K562 (cell line): ENCODE data around the gene PLEK2. TPM values are rescaled to one million over a fixed set of nuclear protein-coding genes. Genes with fewer than 3 reads are reported as not detected.

ENCODE experiments used
- BACH1 ChIP-seq: fragments of 200-800 bp; sonication (Bioruptor generic); IDR thresholded peaks from 2 replicates; pipeline ENCODE4 v1.6.1; 2016; ENCODE audit warnings: missing genetic modification characterization, missing compliant biosample characterization
- CCAR2 ChIP-seq: fragments of 200-400 bp; formaldehyde crosslinking; IDR thresholded peaks from 2 replicates; pipeline ENCODE4 v1.6.1; 2017; ENCODE audit warnings: mild to moderate bottlenecking, low read depth, low read length
- CCNT2 ChIP-seq: IDR thresholded peaks from 2 replicates; pipeline ENCODE4 v1.6.1; 2011; ENCODE audit warnings: borderline replicate concordance, low read depth, mild to moderate bottlenecking, moderate library complexity, mixed read lengths, low read length; ENCODE audit not compliant: insufficient read length; ENCODE audit errors: extremely low read depth
- CUX1 ChIP-seq: fragments of 200-800 bp; sonication (Bioruptor generic); IDR thresholded peaks from 2 replicates; pipeline ENCODE4 v1.6.1; 2016; ENCODE audit warnings: missing genetic modification characterization, missing compliant biosample characterization
- FOSL1 ChIP-seq: fragments of 200-800 bp; sonication (Bioruptor generic); conservative IDR thresholded peaks from 2 replicates; pipeline ENCODE4 v1.6.1; 2016; ENCODE audit warnings: missing genetic modification characterization, missing compliant biosample characterization
- HMBOX1 ChIP-seq: sonication (generic); IDR thresholded peaks from 2 replicates; pipeline ENCODE4 v1.6.1; 2016
- NR1H2 ChIP-seq: sonication (generic); formaldehyde crosslinking; IDR thresholded peaks from 2 replicates; pipeline ENCODE4 v1.4.0; 2020; ENCODE audit warnings: mild to moderate bottlenecking, missing genetic modification reagents
- PHF8 ChIP-seq: fragments of 200-600 bp; sonication (generic); IDR thresholded peaks from 2 replicates; pipeline ENCODE4 v1.6.1; 2012; ENCODE audit warnings: mixed run types, mild to moderate bottlenecking, inconsistent platforms, low read length, moderate library complexity, borderline replicate concordance
- POLR2G ChIP-seq: fragments of 200-400 bp; formaldehyde crosslinking; IDR thresholded peaks from 2 replicates; pipeline ENCODE4 v1.6.1; 2017; ENCODE audit warnings: low read depth, mild to moderate bottlenecking, antibody characterized with exemption, low read length, moderate library complexity
- SMARCE1 ChIP-seq: fragments of 450-650 bp; IDR thresholded peaks from 2 replicates; pipeline ENCODE4 v1.7.1; 2016; ENCODE audit warnings: mild to moderate bottlenecking
- SRF ChIP-seq, 2 experiments: fragments of 250-450, 450-650 bp in 1 of 2; sonication (Bioruptor Pico) in 1 of 2; sonication (generic) in 1 of 2; formaldehyde crosslinking; IDR thresholded peaks; 2 replicates each; pipeline versions ENCODE4 v1.5.0 to v1.5.1; 2020 to 2022; ENCODE audit warnings: mild to moderate bottlenecking in 1 of 2, missing genetic modification reagents in 1 of 2
- polyA plus RNA-seq, 8 experiments: library from polyadenylated mRNA; depleted of rRNA in 4 of 8; stranded (reverse) in 5 of 8; unstranded in 3 of 8; fragments of >200 nt; fragmentation: Nextera tagmentation in 2 of 8; fragmentation: Illumina TruSeq in 1 of 8; extraction: Ambion mirVana in 2 of 8; extraction: Trizol in 1 of 8; gene quantifications; 2 replicates each; pipeline versions ENCODE4 v1.2.1 to v1.2.3, GENCODE V29; 2011 to 2014; ENCODE audit warnings: inconsistent platforms in 1 of 8, missing spikeins in 1 of 8
- total RNA-seq, 7 experiments: library from RNA; depleted of rRNA in 6 of 7; stranded (reverse); fragments of >200 nt in 6 of 7; fragmentation: Illumina TruSeq in 2 of 7; extraction: Trizol in 2 of 7; gene quantifications; 2 replicates each; pipeline versions ENCODE4 v1.2.1 to v1.2.3, GENCODE V29; 2011 to 2021; ENCODE audit warnings: low replicate concordance in 1 of 7
- TF ChIP-seq, protein P1 (sequence below), 2 experiments: fragments of 450-650 bp; IDR thresholded peaks; 2 replicates each; pipeline ENCODE4 v1.6.1; 2016
- TF ChIP-seq, protein P2 (sequence below), 2 experiments: IDR thresholded peaks; 2 replicates each; pipeline ENCODE4 v1.6.1; 2011; ENCODE audit warnings: borderline replicate concordance in 1 of 2, control low read depth in 1 of 2, low read depth in 1 of 2, low read length in 1 of 2, mild to moderate bottlenecking in 1 of 2, mixed read lengths in 1 of 2, moderate library complexity in 1 of 2; ENCODE audit not compliant: insufficient read depth in 1 of 2, insufficient read length in 1 of 2, poor library complexity in 1 of 2, severe bottlenecking in 1 of 2; ENCODE audit errors: extremely low read depth in 1 of 2

The PLEK2 gene
- total and polyA plus RNA-seq, 9 of the 15 experiments (the other 6 are each of a cell fraction or from before 2014, with no cell fraction given): not detected

DNA sequence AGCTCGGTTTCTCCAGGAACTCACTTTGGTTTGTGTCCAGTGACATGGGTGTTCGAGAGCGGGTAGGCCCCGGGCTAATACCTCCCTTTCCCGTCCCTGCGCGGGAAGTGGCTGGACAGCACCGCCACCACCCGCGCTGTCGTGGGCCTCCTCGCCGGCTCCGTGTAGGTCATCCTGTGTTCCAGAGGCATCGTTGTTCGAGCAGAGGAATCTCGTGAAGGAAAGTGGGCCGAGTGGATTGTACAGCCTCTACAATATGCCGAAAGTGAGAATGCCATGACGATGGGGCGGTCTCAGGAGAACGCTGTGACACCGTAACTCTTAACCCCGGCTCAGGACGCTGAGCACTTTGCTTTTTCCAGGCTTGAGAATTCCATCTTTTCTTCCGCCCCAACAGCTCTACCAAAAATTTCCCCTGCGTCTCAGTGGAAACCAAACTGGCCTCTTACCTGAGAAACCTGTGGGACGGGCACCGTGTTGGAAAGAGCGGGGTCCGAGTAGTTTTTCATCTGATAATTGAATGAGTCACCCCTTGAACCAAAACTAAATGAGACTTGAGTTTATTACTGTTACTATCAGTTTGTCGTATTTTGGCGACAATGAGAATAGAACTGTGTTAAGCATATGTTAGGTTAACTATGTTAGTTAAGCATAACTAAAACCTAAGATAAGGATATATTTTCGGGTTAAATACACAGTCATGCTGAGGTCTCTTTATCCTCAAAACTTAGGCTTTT lies 51.3 kb downstream of the PLEK2 start (continued):
- TF ChIP-seq CUX1 (CRISPR knock-in tag) (no peak), CCNT2 (no peak), FOSL1 (tag) (peak; percentile 69), CCAR2 (no peak), PHF8 (peak; percentile 83; the same call in 1 of the 2 replicates), POLR2G (peak; percentile 64), BACH1 (tag) (no peak), NR1H2 (CRISPR knock-in tag) (no peak), HMBOX1 (peak; percentile 61; the same call in 1 of the 2 replicates), SMARCE1 (no peak), SRF (CRISPR knock-in tag; IDR thresholded peaks at IDR 0.05) (no peak)
- TF ChIP-seq, protein P1, sequence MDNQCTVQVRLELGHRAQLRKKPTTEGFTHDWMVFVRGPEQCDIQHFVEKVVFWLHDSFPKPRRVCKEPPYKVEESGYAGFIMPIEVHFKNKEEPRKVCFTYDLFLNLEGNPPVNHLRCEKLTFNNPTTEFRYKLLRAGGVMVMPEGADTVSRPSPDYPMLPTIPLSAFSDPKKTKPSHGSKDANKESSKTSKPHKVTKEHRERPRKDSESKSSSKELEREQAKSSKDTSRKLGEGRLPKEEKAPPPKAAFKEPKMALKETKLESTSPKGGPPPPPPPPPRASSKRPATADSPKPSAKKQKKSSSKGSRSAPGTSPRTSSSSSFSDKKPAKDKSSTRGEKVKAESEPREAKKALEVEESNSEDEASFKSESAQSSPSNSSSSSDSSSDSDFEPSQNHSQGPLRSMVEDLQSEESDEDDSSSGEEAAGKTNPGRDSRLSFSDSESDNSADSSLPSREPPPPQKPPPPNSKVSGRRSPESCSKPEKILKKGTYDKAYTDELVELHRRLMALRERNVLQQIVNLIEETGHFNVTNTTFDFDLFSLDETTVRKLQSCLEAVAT (IDR thresholded peaks at IDR 0.05): 0 out of 4 replicates have a peak, but pooled peaks of 1 of the 2 experiments have one; percentile 32
- TF ChIP-seq, protein P2, sequence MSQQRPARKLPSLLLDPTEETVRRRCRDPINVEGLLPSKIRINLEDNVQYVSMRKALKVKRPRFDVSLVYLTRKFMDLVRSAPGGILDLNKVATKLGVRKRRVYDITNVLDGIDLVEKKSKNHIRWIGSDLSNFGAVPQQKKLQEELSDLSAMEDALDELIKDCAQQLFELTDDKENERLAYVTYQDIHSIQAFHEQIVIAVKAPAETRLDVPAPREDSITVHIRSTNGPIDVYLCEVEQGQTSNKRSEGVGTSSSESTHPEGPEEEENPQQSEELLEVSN (IDR thresholded peaks at IDR 0.05; ENCODE audit: borderline replicate concordance in 1 of 2, extremely low read depth in 1 of 2, insufficient read depth in 1 of 2, insufficient read length in 1 of 2, low read depth in 1 of 2, low read length in 1 of 2, poor library complexity in 1 of 2, severe bottlenecking in 1 of 2): peak; percentile 16 to 41
- TF ChIP-seq, all 486 proteins: peak for 30
